Trophoblast cell (in vitro differentiated cells and primary cell): ENCODE data around the gene ZNF514. TPM values are rescaled to one million over a fixed set of nuclear protein-coding genes. Genes with fewer than 3 reads are reported as not detected.

Experiments used
- DNase-seq, 2 donors: peaks; one replicate each; pipeline ENCODE4 v3.0.0-alpha.2; 2016
- H2AFZ ChIP-seq: 2 replicates; pipeline ENCODE4 v1.6.1; 2013; ENCODE audit warnings: low read length, moderate library complexity, mild to moderate bottlenecking; ENCODE audit not compliant: insufficient read depth, poor library complexity
- H2AK5ac ChIP-seq: 2 replicates; pipeline ENCODE4 v1.6.1; 2013; ENCODE audit warnings: mild to moderate bottlenecking, low read length
- H2BK120ac ChIP-seq: 2 replicates; pipeline ENCODE4 v1.6.1; 2013; ENCODE audit warnings: low read length, mild to moderate bottlenecking, moderate library complexity; ENCODE audit not compliant: insufficient read depth, poor library complexity
- H2BK12ac ChIP-seq: 2 replicates; pipeline ENCODE4 v1.6.1; 2013; ENCODE audit warnings: mild to moderate bottlenecking, low read length, moderate library complexity
- H2BK5ac ChIP-seq: 2 replicates; pipeline ENCODE4 v1.6.1; 2013; ENCODE audit warnings: low read length, low read depth, moderate library complexity, mild to moderate bottlenecking; ENCODE audit not compliant: poor library complexity
- H3K14ac ChIP-seq: 2 replicates; pipeline ENCODE4 v1.6.1; 2013; ENCODE audit warnings: mild to moderate bottlenecking, low read length
- H3K18ac ChIP-seq: 2 replicates; pipeline ENCODE4 v1.6.1; 2013; ENCODE audit warnings: mild to moderate bottlenecking, low read length
- H3K23ac ChIP-seq: 2 replicates; pipeline ENCODE4 v1.6.1; 2013; ENCODE audit warnings: low read length
- H3K27ac ChIP-seq: 2 replicates; pipeline ENCODE4 v1.5.1; 2013; ENCODE audit warnings: low read depth, mild to moderate bottlenecking, inconsistent platforms, low read length, moderate library complexity
- H3K27me3 ChIP-seq: 2 replicates; pipeline ENCODE4 v1.6.1; 2013; ENCODE audit warnings: inconsistent platforms, mild to moderate bottlenecking, low read length, moderate library complexity; ENCODE audit not compliant: insufficient read depth
- H3K36me3 ChIP-seq, 2 experiments: 1 replicate in 1 of 2; 2 replicates in 1 of 2; pipeline ENCODE4 v1.6.1; 2013; ENCODE audit warnings: low read length in 2 of 2, mild to moderate bottlenecking in 2 of 2, moderate library complexity in 1 of 2; ENCODE audit not compliant: insufficient read depth in 2 of 2, control insufficient read depth in 1 of 2
- H3K4ac ChIP-seq: 2 replicates; pipeline ENCODE4 v1.6.1; 2013; ENCODE audit warnings: low read depth, mild to moderate bottlenecking, low read length, moderate library complexity
- H3K4me1 ChIP-seq, 2 experiments: 1 replicate in 1 of 2; 2 replicates in 1 of 2; pipeline ENCODE4 v1.6.1; 2013; ENCODE audit warnings: low read length in 2 of 2, mild to moderate bottlenecking in 2 of 2, moderate library complexity in 1 of 2; ENCODE audit not compliant: insufficient read depth in 2 of 2, control insufficient read depth in 1 of 2
- H3K4me2 ChIP-seq: 2 replicates; pipeline ENCODE4 v1.6.1; 2013; ENCODE audit warnings: inconsistent platforms, mild to moderate bottlenecking, low read length, moderate library complexity
- H3K4me3 ChIP-seq: 2 replicates; pipeline ENCODE4 v1.5.1; 2013; ENCODE audit warnings: mild to moderate bottlenecking, low read depth, low read length, inconsistent platforms
- H3K79me1 ChIP-seq: one replicate; pipeline ENCODE4 v1.6.1; 2013; ENCODE audit warnings: low read length
- H3K79me2 ChIP-seq: 2 replicates; pipeline ENCODE4 v1.6.1; 2013; ENCODE audit warnings: low read length, mild to moderate bottlenecking; ENCODE audit not compliant: control insufficient read depth, insufficient read depth, poor library complexity
- H3K9ac ChIP-seq: 2 replicates; pipeline ENCODE4 v1.6.1; 2013; ENCODE audit warnings: mild to moderate bottlenecking, low read length
- H3K9me3 ChIP-seq: 2 replicates; pipeline ENCODE4 v1.6.1; 2013; ENCODE audit warnings: low read depth, mild to moderate bottlenecking, control low read depth, inconsistent platforms, low read length; ENCODE audit not compliant: insufficient read depth
- H4K12ac ChIP-seq: 2 replicates; pipeline ENCODE4 v1.6.1; 2013; ENCODE audit warnings: low read depth, mild to moderate bottlenecking, low read length, moderate library complexity
- H4K8ac ChIP-seq: 2 replicates; pipeline ENCODE4 v1.6.1; 2013; ENCODE audit warnings: low read depth, mild to moderate bottlenecking, low read length, moderate library complexity
- H4K91ac ChIP-seq: one replicate; pipeline ENCODE4 v1.6.1; 2013; ENCODE audit warnings: low read depth, mild to moderate bottlenecking, low read length, moderate library complexity
- WGBS: extraction: QIAGEN DNeasy Blood & Tissue Kit; methylation state at CpG from one replicate; pipeline ENCODE4 v1.1.7; 2013; ENCODE audit warnings: missing lambda C conversion rate; ENCODE audit not compliant: insufficient read length, insufficient coverage; ENCODE audit errors: extremely low coverage; 5-methylcytosine and 5-hydroxymethylcytosine counted together
- polyA plus RNA-seq: library from polyadenylated mRNA; stranded (reverse); fragments of 200-250 nt; gene quantifications from 2 replicates; pipeline ENCODE4 v1.2.3, GENCODE V29; 2013

The ZNF514 gene
- polyA plus RNA-seq, result 8.8 and 8.9 TPM in 2 replicates

- H3K27ac ChIP-seq, result no peak within 1 kb of the TSS
- peak within 1 kb of the TSS; percentile 96 for H3K18ac ChIP-seq
- no peaks in the 10 kb centered on the region for H3K27me3 ChIP-seq
- H2AFZ ChIP-seq, result peak within 1 kb of the TSS; percentile 83
- H2AK5ac ChIP-seq, result peak within 1 kb of the TSS; percentile 84
- H2BK12ac ChIP-seq, result peak within 1 kb of the TSS; percentile 54
- peak within 1 kb of the TSS; percentile 13 for H3K4ac ChIP-seq
- no peak within 1 kb of the TSS for H2BK5ac ChIP-seq
- no peak within 1 kb of the TSS for H3K23ac ChIP-seq
- peak within 1 kb of the TSS; percentile 83 for H3K9ac ChIP-seq
- peaks cover 5% of the 10 kb centered on the region for H3K79me2 ChIP-seq
- H3K36me3 ChIP-seq, result peaks cover 7 to 14% of the 10 kb centered on the region in 2 experiments
- peak within 1 kb of the TSS; percentile 86 for H2BK120ac ChIP-seq
- no CpG with 5 or more reads among the region's 64 CpGs for WGBS
- H4K12ac ChIP-seq, result peak within 1 kb of the TSS; percentile 77
- DNase-seq, result peak; percentile 59 to 72
- H4K91ac ChIP-seq, result peak within 1 kb of the TSS; percentile 60
- no peaks in the 10 kb centered on the region for H3K9me3 ChIP-seq
- H3K14ac ChIP-seq, result peak within 1 kb of the TSS; percentile 81
- H3K79me1 ChIP-seq, result peaks cover 10% of the 10 kb centered on the region
- H3K4me3 ChIP-seq, result peak within 1 kb of the TSS; percentile 90
- peak within 1 kb of the TSS; percentile 95 for H4K8ac ChIP-seq
- H3K4me2 ChIP-seq, result peak within 1 kb of the TSS; percentile 95
- peaks cover 5 to 8% of the 10 kb centered on the region in 2 experiments for H3K4me1 ChIP-seq
These were observed at the start of gene ZNF514 for GRCh38 chr2:95159690-95160449. Gene ZNF514 (minus strand): TSS chr2:95159848. CDS start chr2:95153253, 6,595 bp downstream.

- Histone ChIP-seq H4K8ac (no peak overlapping the region), H3K9me3 (peaks cover 9% of the 10 kb centered on the region), H3K4ac (no peak overlapping the region), H2BK12ac (no peak overlapping the region), H3K79me2 (peaks cover 5% of the 10 kb centered on the region), H3K27ac (no peak overlapping the region), H4K91ac (no peak overlapping the region), H3K23ac (no peak overlapping the region), H2AFZ (no peak overlapping the region), H3K4me3 (no peak overlapping the region), H3K79me1 (peaks cover 6% of the 10 kb centered on the region), H3K14ac (no peak overlapping the region), H3K9ac (no peak overlapping the region), H2BK120ac (no peak overlapping the region), H3K4me2 (peak overlapping the region; percentile 94), H3K27me3 (no peaks in the 10 kb centered on the region), H2AK5ac (no peak overlapping the region), H2BK5ac (no peak overlapping the region), H3K18ac (no peak overlapping the region), H3K4me1 (peaks cover 0 to 2% of the 10 kb centered on the region in 2 experiments), H4K12ac (no peak overlapping the region), H3K36me3 (peaks cover 8 to 19% of the 10 kb centered on the region in 2 experiments)
- no peak for DNase-seq
- WGBS, result no CpG with 5 or more reads among the region's 6 CpGs
These were observed 48.5 kb upstream of the ZNF514 start for GRCh38 chr2:95208106-95208505.

GRCh38 chr2:95207111-95207961 lies 47.7 kb upstream of the ZNF514 start, which contains the start of gene ZNF892:
Gene ZNF892 (plus strand): TSS chr2:95207521. CDS start chr2:95207816, 295 bp downstream.
- Histone ChIP-seq H3K4me2 (peak within 1 kb of the TSS; percentile 94), H3K27me3 (no peaks in the 10 kb centered on the region), H4K8ac (peak within 1 kb of the TSS; percentile 94), H3K36me3 (peaks cover 8 to 17% of the 10 kb centered on the region in 2 experiments), H2AK5ac (no peak within 1 kb of the TSS), H2BK120ac (peak within 1 kb of the TSS; percentile 46), H3K18ac (peak within 1 kb of the TSS; percentile 78), H3K79me2 (peaks cover 5% of the 10 kb centered on the region), H2BK5ac (peak within 1 kb of the TSS; percentile 46), H3K79me1 (peaks cover 6% of the 10 kb centered on the region), H3K4me3 (peak within 1 kb of the TSS; percentile 82), H3K9me3 (peaks cover 9% of the 10 kb centered on the region), H3K27ac (no peak within 1 kb of the TSS), H4K12ac (peak within 1 kb of the TSS; percentile 97), H3K9ac (peak within 1 kb of the TSS; percentile 60), H2AFZ (peak within 1 kb of the TSS; percentile 97), H3K14ac (peak within 1 kb of the TSS; percentile 95), H3K4ac (peak within 1 kb of the TSS; percentile 70), H4K91ac (peak within 1 kb of the TSS; percentile 78), H3K4me1 (peaks cover 0 to 2% of the 10 kb centered on the region in 2 experiments), H3K23ac (no peak within 1 kb of the TSS), H2BK12ac (peak within 1 kb of the TSS; percentile 18)
- peak; percentile 79 to 82 for DNase-seq
- no CpG with 5 or more reads among the region's 74 CpGs for WGBS

GRCh38 chr2:95206096-95206495 lies 46.4 kb upstream of the ZNF514 start:
- H4K91ac ChIP-seq, result no peak overlapping the region
- no peak overlapping the region for H3K23ac ChIP-seq
- H3K9me3 ChIP-seq, result peaks cover 7% of the 10 kb centered on the region
- H3K9ac ChIP-seq, result no peak overlapping the region
- no peak overlapping the region for H3K4me2 ChIP-seq
- no peak overlapping the region for H3K4ac ChIP-seq
- H3K14ac ChIP-seq, result no peak overlapping the region
- H3K79me1 ChIP-seq, result peaks cover 6% of the 10 kb centered on the region
- no peak overlapping the region for H2AFZ ChIP-seq
- no CpG with 5 or more reads among the region's 10 CpGs for WGBS
- H2BK5ac ChIP-seq, result no peak overlapping the region
- H3K36me3 ChIP-seq, result peaks cover 3 to 9% of the 10 kb centered on the region in 2 experiments
- no peak overlapping the region for H2BK120ac ChIP-seq
- no peak overlapping the region for H4K12ac ChIP-seq
- peaks cover 0 to 2% of the 10 kb centered on the region in 2 experiments for H3K4me1 ChIP-seq
- H2BK12ac ChIP-seq, result no peak overlapping the region
- H3K27me3 ChIP-seq, result no peaks in the 10 kb centered on the region
- H3K27ac ChIP-seq, result no peak overlapping the region
- H2AK5ac ChIP-seq, result no peak overlapping the region
- no peak for DNase-seq
- H4K8ac ChIP-seq, result no peak overlapping the region
- no peak overlapping the region for H3K18ac ChIP-seq
- peaks cover 5% of the 10 kb centered on the region for H3K79me2 ChIP-seq
- H3K4me3 ChIP-seq, result no peak overlapping the region
